ENCODE data around the gene TUFM. TPM values are rescaled to one million over a fixed set of nuclear protein-coding genes. Genes with fewer than 3 reads are reported as not detected.

The TUFM gene
- total and polyA plus RNA-seq, 2 experiments from 2014 or later, result 192 to 248 TPM

- Histone ChIP-seq H3K4me3 (peak overlapping the region; percentile 91), H2AFZ (peak overlapping the region; percentile 84), H3K27ac (ENCODE audit: low read depth) (peak overlapping the region; percentile 63; the same call in 1 of the 2 replicates), H4K20me1 (replicated peaks; ENCODE audit: insufficient read depth) (no peaks in the 10 kb centered on the region; the same call in 1 of the 2 replicates), H3K36me3 (ENCODE audit: insufficient read depth) (no peaks in the 10 kb centered on the region), H3K9me2 (ENCODE audit: insufficient read depth) (no peaks in the 10 kb centered on the region), H3F3A (replicated peaks; ENCODE audit: low read depth) (peaks cover 12% of the 10 kb centered on the region), H3K4me2 (peak overlapping the region; percentile 99), H3K79me2 (replicated peaks; ENCODE audit: insufficient read depth) (no peaks in the 10 kb centered on the region), H3K27me3 (ENCODE audit: insufficient read depth) (peaks cover 22% of the 10 kb centered on the region; the same call in 1 of the 2 replicates), H3K4me1 (ENCODE audit: insufficient read depth) (peaks cover 36% of the 10 kb centered on the region)
- Mint-ChIP-seq H3K27me3 (ENCODE audit: insufficient read depth, low read depth, poor library complexity) (peaks cover 33% of the 10 kb centered on the region), H3K9me3 (no peaks in the 10 kb centered on the region; the same call in 1 of the 3 replicates), H3K4me3 (peak overlapping the region; percentile 92), H3K36me3 (ENCODE audit: low read depth) (peaks cover 8% of the 10 kb centered on the region; the same call in 2 of the 3 replicates), H3K27ac (peak overlapping the region; percentile 93), H3K4me1 (peaks cover 61% of the 10 kb centered on the region)
- TF ChIP-seq EZH2 (IDR thresholded peaks at IDR 0.05; ENCODE audit: low read depth, unreplicated experiment), result no peak
- no peak for TF ChIP-seq ZNF462 (CRISPR knock-in tag; IDR thresholded peaks at IDR 0.05)
- no peak for TF ChIP-seq NANOG (IDR thresholded peaks at IDR 0.05; ENCODE audit: borderline replicate concordance)
- no peak for TF ChIP-seq STAT1 (IDR thresholded peaks at IDR 0.05; ENCODE audit: unreplicated experiment)
- ATAC-seq (peak; percentile 18), DNase-seq (ENCODE audit: low spot score) (no peak)
These were observed 33.2 kb upstream of the TUFM start for GRCh38 chr16:28879261-28879840.
